ENCODE measurements around the gene FPGS.
"Not testable (repeated sequence)": the region's sequence is repeated elsewhere in the genome, so short reads cannot be mapped to it uniquely, and the experiment has no call there.

FPGS gene

GRCh38 chr9:127779136-127779981, 23.3 kb upstream of the FPGS start:
- no peak overlapping the region for H2AFZ ChIP-seq (ENCODE audit: low read length)

DNA sequence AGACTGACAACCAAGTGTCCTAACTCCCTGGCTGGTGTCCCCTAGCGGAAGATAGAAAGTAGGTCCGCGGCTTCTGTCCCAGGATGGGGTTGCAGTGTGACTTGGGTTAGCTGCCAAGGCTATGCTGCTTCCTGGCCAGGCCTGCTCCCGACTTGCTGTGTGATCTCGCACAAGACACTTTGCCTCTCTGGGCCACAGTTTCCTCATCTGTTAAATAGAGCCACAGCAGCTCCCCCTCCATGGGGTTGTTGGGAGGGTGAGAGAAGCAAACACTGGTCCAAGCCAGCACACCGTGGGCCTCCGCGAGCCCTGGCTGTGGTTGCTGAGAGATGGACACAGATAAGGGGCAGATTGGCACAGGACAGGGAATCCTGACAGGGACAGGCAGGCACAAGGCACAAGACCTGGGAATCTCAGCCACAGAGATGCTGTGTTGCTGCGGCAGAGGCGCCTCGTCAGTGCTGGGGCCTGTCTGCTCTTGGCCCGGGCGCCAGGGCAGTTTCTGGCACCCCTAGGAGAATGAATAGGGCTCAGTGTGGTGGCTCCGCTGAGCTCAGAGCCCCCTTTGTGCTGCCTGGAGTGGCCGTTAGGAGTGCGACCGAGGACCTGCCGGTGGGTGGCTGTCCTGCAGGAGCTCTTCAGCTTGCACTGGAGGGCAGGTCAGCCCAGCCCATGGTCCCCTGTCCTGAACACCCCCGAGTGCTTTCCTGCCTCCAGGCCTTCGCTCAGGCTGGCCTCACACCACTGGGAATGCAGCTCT, 22.4 kb upstream of the FPGS start:
- H3K9me3 ChIP-seq (ENCODE audit: low read length) = no peaks in the 10 kb centered on the region
- H3K4me1 ChIP-seq (ENCODE audit: insufficient read depth, low read length, severe bottlenecking) = peaks cover 75% of the 10 kb centered on the region
- no peaks in the 10 kb centered on the region for H3K9me2 ChIP-seq (ENCODE audit: low read depth, low read length)
- no peak overlapping the region for H3K4me3 ChIP-seq (ENCODE audit: low read depth, low read length, poor library complexity, severe bottlenecking)
- no peaks in the 10 kb centered on the region for H4K20me1 ChIP-seq (ENCODE audit: insufficient read depth, low read length)
- H3K27ac ChIP-seq (ENCODE audit: low read depth, low read length, poor library complexity, severe bottlenecking) = peak overlapping the region; percentile 95
- no peak overlapping the region for H3K9ac ChIP-seq (ENCODE audit: low read length)
- no peaks in the 10 kb centered on the region; the same call in 1 of the 2 replicates for H3K79me2 ChIP-seq (ENCODE audit: insufficient read depth, low read length)
- H3K36me3 ChIP-seq (ENCODE audit: insufficient read depth, low read length) = 0 out of 2 replicates have a peak, but pooled peaks cover 4% of the 10 kb centered on the region
- no peaks in the 10 kb centered on the region for H3K27me3 ChIP-seq (ENCODE audit: insufficient read depth, low read length)
- 0 out of 2 replicates have a peak, but pooled peaks cover 4% of the 10 kb centered on the region for H3F3A ChIP-seq (ENCODE audit: insufficient read depth, low read length)
- TF ChIP-seq EZH2 (IDR thresholded peaks at IDR 0.05; ENCODE audit: borderline replicate concordance, low read length) = no peak
- TF ChIP-seq CTCF (IDR thresholded peaks at IDR 0.05; ENCODE audit: low read length) = no peak
- H3K4me2 ChIP-seq (ENCODE audit: low read length) = no peak overlapping the region
- H2AFZ ChIP-seq (ENCODE audit: low read length) = no peak overlapping the region

More at GRCh38 chr9:127779136-127779981, 23.3 kb upstream of the FPGS start:
- no peaks in the 10 kb centered on the region for H3K9me3 ChIP-seq (ENCODE audit: low read length)
- no peaks in the 10 kb centered on the region for H3K9me2 ChIP-seq (ENCODE audit: low read depth, low read length)
- H3K36me3 ChIP-seq (ENCODE audit: insufficient read depth, low read length) = 0 out of 2 replicates have a peak, but pooled peaks cover 4% of the 10 kb centered on the region
- H3K4me3 ChIP-seq (ENCODE audit: low read depth, low read length, poor library complexity, severe bottlenecking) = peak overlapping the region; percentile 71
- H3K4me2 ChIP-seq (ENCODE audit: low read length) = peak overlapping the region; percentile 71
- peak overlapping the region; percentile 82 for H3K9ac ChIP-seq (ENCODE audit: low read length)
- no peak for TF ChIP-seq EZH2 (IDR thresholded peaks at IDR 0.05; ENCODE audit: borderline replicate concordance, low read length)
- TF ChIP-seq CTCF (IDR thresholded peaks at IDR 0.05; ENCODE audit: low read length) = no peak
- peaks cover 69% of the 10 kb centered on the region for H3K4me1 ChIP-seq (ENCODE audit: insufficient read depth, low read length, severe bottlenecking)
- H3K27me3 ChIP-seq (ENCODE audit: insufficient read depth, low read length) = no peaks in the 10 kb centered on the region
- H4K20me1 ChIP-seq (ENCODE audit: insufficient read depth, low read length) = no peaks in the 10 kb centered on the region
- H3F3A ChIP-seq (ENCODE audit: insufficient read depth, low read length) = 0 out of 2 replicates have a peak, but pooled peaks cover 4% of the 10 kb centered on the region
- no peaks in the 10 kb centered on the region; the same call in 1 of the 2 replicates for H3K79me2 ChIP-seq (ENCODE audit: insufficient read depth, low read length)
- H3K27ac ChIP-seq (ENCODE audit: low read depth, low read length, poor library complexity, severe bottlenecking) = peak overlapping the region; percentile 95

DNA sequence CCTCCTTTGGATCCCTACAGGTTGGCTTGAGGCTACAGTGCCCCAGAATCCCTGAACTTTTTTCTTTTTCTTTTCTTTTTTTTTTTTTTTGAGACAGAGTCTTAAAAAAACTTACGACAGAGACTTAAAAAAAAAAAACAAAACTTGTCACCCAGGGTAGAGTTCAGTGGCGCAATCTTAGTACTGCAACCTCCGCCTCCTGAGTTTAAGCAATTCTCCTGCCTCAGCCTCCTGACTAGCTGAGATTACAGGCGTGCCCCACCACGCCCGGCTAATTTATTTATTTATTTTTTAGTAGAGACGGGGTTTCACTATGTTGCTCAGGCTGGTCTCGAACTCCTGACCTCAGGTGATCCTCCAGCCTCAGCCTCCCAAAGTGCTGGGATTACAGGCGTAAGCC, 21.8 kb upstream of the FPGS start:
- not testable (repeated sequence) for H3K27me3 ChIP-seq (ENCODE audit: insufficient read depth, low read length); H2AFZ ChIP-seq (ENCODE audit: low read length); H3K9me2 ChIP-seq (ENCODE audit: low read depth, low read length); H3K9me3 ChIP-seq (ENCODE audit: low read length); H3K36me3 ChIP-seq (ENCODE audit: insufficient read depth, low read length); H3K79me2 ChIP-seq (ENCODE audit: insufficient read depth, low read length); H3K4me3 ChIP-seq (ENCODE audit: low read depth, low read length, poor library complexity, severe bottlenecking); H3F3A ChIP-seq (ENCODE audit: insufficient read depth, low read length); H3K4me2 ChIP-seq (ENCODE audit: low read length); H3K9ac ChIP-seq (ENCODE audit: low read length); H4K20me1 ChIP-seq (ENCODE audit: insufficient read depth, low read length)
- peak overlapping the region; percentile 95 for H3K27ac ChIP-seq (ENCODE audit: low read depth, low read length, poor library complexity, severe bottlenecking)
- peaks cover 69% of the 10 kb centered on the region for H3K4me1 ChIP-seq (ENCODE audit: insufficient read depth, low read length, severe bottlenecking)
